Measurements from ENCODE around the gene RLN2. TPM values are rescaled to one million over a fixed set of nuclear protein-coding genes. Genes with fewer than 3 reads are reported as not detected.

The RLN2 gene
- total and polyA plus RNA-seq, 2 donors (not counting 1 experiment from before 2014, with no cell fraction given) = 0.94 to 3.5 TPM

DNA sequence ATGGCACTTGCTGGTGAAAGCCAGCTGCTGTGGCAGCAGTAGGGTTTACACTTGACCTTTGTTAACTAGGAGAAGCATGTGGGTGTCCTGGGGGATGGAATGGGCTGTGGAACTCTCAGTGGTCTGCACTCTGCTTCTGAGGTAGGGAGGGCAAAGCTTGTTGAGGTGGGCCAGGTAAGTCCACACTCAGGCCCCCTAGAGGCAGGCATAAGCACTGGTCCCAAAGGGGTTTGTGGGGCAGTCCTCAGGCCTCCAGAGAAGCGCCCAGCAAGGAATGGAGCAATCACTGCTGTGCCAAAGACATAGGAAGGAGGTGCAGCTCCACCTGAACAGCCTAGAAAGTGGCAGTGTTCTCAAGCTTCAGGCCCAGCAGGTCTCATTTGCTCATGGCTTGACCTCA lies 38.6 kb downstream of the RLN2 start:
- no peaks in the 10 kb centered on the region for H3K36me3 ChIP-seq (replicated peaks in 1 of 2; ENCODE audit: control extremely low read depth in 1 of 2, control insufficient read depth in 1 of 2, extremely low read depth in 1 of 2, insufficient read depth in 2 of 2, low read length in 1 of 2)
- Mint-ChIP-seq H3K4me3 (no peak overlapping the region), H3K9me3 (ENCODE audit: insufficient read depth) (no peaks in the 10 kb centered on the region), H3K27ac (no peak overlapping the region), H3K27me3 (no peaks in the 10 kb centered on the region), H3K4me1 (no peaks in the 10 kb centered on the region)
- DNase-seq = no peak
- intact Hi-C loops (cut with micrococcal nuclease) = no loop called here
- ATAC-seq (ENCODE audit: low read depth) = no peak
- H3K27me3 ChIP-seq (replicated peaks in 1 of 4; ENCODE audit: control extremely low read depth in 1 of 4, control insufficient read depth in 3 of 4, insufficient read depth in 4 of 4, low read length in 3 of 4) = no peaks in the 10 kb centered on the region
- 93% methylated on average over 1 of the region's 1 CpG for WGBS (ENCODE audit: insufficient coverage)
- ChIA-PET CTCF (interaction anchor here (1.2 to 1.4 kb wide), 2 partner anchors 9 to 503 kb away, joined by 3 to 4 read pairs; no protein-coding TSS in a partner anchor), POLR2A (no interaction called here)
- no peaks in the 10 kb centered on the region for H4K20me1 ChIP-seq (ENCODE audit: control insufficient read depth, insufficient read depth, low read length, poor library complexity, severe bottlenecking)
- no peak overlapping the region for H3K4me3 ChIP-seq (ENCODE audit: control extremely low read depth in 1 of 5, extremely low read depth in 1 of 5, insufficient read depth in 1 of 5, low read depth in 2 of 5, low read length in 4 of 5)
- H3K27ac ChIP-seq (ENCODE audit: low read length in 2 of 2) = no peak overlapping the region
- no peak overlapping the region for H2AFZ ChIP-seq (ENCODE audit: insufficient read depth, low read depth, low read length, poor library complexity, severe bottlenecking)
- no peaks in the 10 kb centered on the region for H3K9me3 ChIP-seq (ENCODE audit: control extremely low read depth in 1 of 3, control insufficient read depth in 2 of 3, insufficient read depth in 1 of 3, low read length in 2 of 3)
- H3K9ac ChIP-seq (ENCODE audit: low read length) = no peak overlapping the region
- TF ChIP-seq EZH2 (IDR thresholded peaks at IDR 0.05; ENCODE audit: borderline replicate concordance, insufficient read depth, low read depth, low read length, poor library complexity, severe bottlenecking) = no peak
- no peak for TF ChIP-seq CTCF (IDR thresholded peaks at IDR 0.05)
- no peaks in the 10 kb centered on the region for H3K79me2 ChIP-seq (ENCODE audit: control insufficient read depth, insufficient read depth, low read length)
- H3K4me1 ChIP-seq (ENCODE audit: control insufficient read depth in 2 of 2, insufficient read depth in 2 of 2, low read length in 2 of 2) = no peaks in the 10 kb centered on the region
- no peak overlapping the region for H3K4me2 ChIP-seq (replicated peaks; ENCODE audit: low read depth, low read length, poor library complexity, severe bottlenecking)

GRCh38 chr9:5264219-5264595 lies 40.3 kb downstream of the RLN2 start:
- Histone ChIP-seq H3K27ac (ENCODE audit: low read length in 2 of 2) (no peak overlapping the region), H4K20me1 (ENCODE audit: control insufficient read depth, insufficient read depth, low read length, poor library complexity, severe bottlenecking) (no peaks in the 10 kb centered on the region), H3K27me3 (replicated peaks in 1 of 4; ENCODE audit: control extremely low read depth in 1 of 4, control insufficient read depth in 3 of 4, insufficient read depth in 4 of 4, low read length in 3 of 4) (no peaks in the 10 kb centered on the region), H3K79me2 (ENCODE audit: control insufficient read depth, insufficient read depth, low read length) (no peaks in the 10 kb centered on the region), H3K4me2 (replicated peaks; ENCODE audit: low read depth, low read length, poor library complexity, severe bottlenecking) (no peak overlapping the region), H3K9me3 (ENCODE audit: control extremely low read depth in 1 of 3, control insufficient read depth in 2 of 3, insufficient read depth in 1 of 3, low read length in 2 of 3) (peaks cover 0 to 3% (median 0%) of the 10 kb centered on the region in 3 donors), H3K4me3 (ENCODE audit: control extremely low read depth in 1 of 5, extremely low read depth in 1 of 5, insufficient read depth in 1 of 5, low read depth in 2 of 5, low read length in 4 of 5) (no peak overlapping the region), H3K4me1 (ENCODE audit: control insufficient read depth in 2 of 2, insufficient read depth in 2 of 2, low read length in 2 of 2) (no peaks in the 10 kb centered on the region), H2AFZ (ENCODE audit: insufficient read depth, low read depth, low read length, poor library complexity, severe bottlenecking) (no peak overlapping the region), H3K36me3 (replicated peaks in 1 of 2; ENCODE audit: control extremely low read depth in 1 of 2, control insufficient read depth in 1 of 2, extremely low read depth in 1 of 2, insufficient read depth in 2 of 2, low read length in 1 of 2) (no peaks in the 10 kb centered on the region), H3K9ac (ENCODE audit: low read length) (no peak overlapping the region)
- Mint-ChIP-seq H3K4me3 (no peak overlapping the region), H3K4me1 (no peaks in the 10 kb centered on the region), H3K9me3 (ENCODE audit: insufficient read depth) (peaks cover 3% of the 10 kb centered on the region), H3K27me3 (no peaks in the 10 kb centered on the region), H3K27ac (no peak overlapping the region)
- ChIA-PET CTCF (interaction anchor here (0.9 to 1.2 kb wide), 2 partner anchors 331 to 336 kb away, joined by 3 to 5 read pairs; no protein-coding TSS in a partner anchor), POLR2A (no interaction called here)
- no peak for TF ChIP-seq CTCF (IDR thresholded peaks at IDR 0.05)
- intact Hi-C loops (cut with micrococcal nuclease) = no loop called here
- DNase-seq (no peak), ATAC-seq (ENCODE audit: low read depth) (no peak)

Measured in B cell (primary cell).